HPDE6-E6E7 (cell line): ENCODE data around the gene METTL16.

ENCODE experiments used
- DNase-seq: peaks from one replicate; pipeline ENCODE4 v3.0.0; 2011; ENCODE audit warnings: missing footprints; ENCODE audit errors: extremely low spot score

METTL16 gene

DNA sequence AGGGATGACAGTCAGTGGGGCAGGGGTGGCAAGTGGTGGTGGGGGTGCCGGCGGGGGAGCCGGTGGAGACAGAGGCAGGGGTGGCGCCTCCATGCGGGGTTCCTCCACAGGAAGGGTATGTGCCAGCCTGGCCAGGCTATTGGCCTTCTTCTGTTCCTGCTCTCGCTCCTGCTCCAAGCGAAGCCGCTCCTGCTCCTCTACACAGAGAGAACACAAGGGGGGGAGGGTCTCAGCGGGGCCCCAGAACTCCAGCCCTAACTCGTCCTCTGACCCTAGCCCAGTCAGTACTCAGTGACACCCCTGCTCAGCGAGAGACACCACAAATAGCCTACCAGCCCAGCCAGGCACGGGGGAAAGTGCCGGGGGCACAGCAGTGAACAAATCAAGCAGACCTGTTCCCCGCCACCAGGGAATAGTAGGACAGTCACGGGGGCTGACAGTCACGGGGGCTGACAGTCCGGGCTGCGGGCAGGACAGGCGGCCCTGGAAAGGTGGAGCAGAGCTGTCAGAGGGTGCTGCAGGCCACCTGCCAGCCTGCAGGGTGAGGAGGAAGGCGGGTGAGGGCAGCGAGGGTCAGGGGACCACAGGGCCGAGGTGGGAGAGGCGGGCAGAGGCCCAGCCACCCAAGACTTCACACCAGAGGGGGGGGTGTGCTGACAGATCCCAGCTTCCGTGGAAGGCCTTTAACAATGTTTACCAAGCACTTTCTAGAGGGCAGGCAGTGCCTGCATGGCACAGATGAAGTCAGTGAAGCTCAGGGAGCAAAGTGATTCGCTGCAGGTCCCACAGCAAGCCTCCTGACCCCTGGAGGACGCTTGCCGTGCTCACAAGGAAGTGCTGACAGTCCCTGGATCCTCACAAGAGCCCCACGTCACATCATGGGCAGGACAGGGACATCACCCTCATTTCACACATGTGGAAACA lies 116.2 kb downstream of the METTL16 start:
- DNase-seq, result no peak

DNA sequence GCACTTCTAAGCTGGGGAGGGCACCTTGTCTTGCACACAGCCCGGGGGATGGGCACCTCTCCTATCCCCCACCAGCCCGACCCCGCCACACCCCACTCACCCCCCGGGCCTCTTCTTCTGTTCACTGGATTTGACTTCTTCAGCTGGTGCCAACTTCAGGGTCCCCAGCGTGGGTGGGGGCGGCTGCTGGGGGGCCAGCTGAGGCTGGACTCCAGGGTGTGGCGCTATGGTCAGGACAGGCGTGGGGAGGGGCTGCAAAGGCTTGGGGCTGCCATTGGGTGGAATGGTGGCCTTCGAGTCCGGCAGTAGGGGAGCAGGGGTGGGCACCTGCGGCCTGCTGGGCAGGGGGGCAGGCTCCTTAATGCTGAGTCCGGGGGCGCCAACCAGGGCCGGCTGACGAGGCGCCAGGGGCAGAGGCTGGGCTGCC lies 116.9 kb downstream of the METTL16 start:
- no peak for DNase-seq

DNA sequence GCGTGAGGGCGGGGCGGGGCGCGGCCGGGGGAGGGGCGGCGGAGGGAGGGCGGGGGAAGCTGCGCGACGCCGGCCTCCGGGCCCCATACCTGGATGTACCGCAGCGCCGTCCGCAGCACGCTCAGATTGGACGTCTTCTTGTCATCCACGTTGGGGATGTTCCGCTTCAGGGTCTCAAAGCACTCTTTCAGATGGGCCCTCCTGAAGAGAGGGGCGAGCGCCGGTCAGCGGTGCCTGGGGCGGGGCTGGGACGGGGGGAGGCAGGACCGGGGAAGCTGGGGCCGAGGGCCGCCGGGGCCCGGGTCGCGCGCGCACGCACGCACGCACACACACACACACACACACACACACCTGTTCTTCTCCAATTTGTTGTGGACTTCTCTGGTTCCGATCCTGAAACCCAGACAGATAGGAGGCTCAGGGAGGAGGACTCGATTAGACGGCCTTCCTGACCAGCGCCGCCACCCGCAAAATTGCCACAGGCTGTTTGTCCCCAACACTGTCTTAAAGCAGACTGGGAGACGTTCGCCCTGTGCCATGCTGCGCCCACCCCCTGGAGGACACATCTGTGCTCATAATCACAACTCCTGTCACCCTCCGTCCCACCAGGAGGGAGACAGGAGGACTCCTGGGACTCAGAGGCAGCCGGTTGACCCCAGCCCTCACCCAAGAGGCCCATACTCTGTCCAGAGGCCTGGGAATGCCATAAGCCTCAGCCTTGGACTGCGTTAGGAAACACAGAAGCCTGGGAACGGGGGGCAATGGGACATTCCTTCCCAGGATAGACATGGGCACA lies 117.5 kb downstream of the METTL16 start:
- no peak for DNase-seq

DNA sequence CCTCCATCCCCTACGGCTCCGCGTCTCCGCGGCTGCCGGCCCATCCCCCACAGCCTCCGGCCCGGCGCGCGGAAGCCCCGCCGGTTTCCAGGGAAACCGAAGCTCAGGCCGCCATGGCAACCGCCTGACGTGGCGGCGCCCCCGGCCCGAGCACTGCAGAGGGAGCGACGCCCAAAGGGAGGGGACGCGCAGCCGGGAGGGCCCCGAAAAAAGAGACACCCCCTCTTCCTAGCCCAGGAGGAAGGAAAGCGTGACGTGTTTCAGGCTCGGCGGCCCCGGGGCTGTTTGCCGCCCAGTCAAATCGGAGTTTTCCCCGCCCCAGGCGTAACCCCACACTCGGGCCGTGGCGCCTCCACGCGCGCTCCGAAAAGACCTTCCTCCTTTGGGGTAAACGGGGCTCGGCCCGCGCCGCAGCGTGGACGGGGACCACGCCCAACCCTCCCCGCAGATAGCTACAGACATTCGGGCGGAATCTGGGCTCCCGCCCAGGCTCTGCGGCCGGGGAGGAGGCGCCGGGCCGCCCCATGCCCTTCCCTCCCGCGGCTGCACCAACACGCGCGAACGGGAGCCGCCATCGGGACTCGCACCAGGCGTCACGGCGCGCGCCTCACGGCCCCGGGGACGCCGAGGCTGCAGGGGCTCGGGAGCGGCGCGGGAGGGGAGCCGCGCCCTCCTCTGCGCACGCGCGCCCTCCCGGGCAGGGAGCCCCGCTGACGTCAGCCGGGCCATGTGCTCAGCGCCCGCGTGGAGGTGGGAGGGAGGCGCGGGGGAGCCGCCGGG lies 118.3 kb downstream of the METTL16 start:
- DNase-seq, result peak; percentile 82

DNA sequence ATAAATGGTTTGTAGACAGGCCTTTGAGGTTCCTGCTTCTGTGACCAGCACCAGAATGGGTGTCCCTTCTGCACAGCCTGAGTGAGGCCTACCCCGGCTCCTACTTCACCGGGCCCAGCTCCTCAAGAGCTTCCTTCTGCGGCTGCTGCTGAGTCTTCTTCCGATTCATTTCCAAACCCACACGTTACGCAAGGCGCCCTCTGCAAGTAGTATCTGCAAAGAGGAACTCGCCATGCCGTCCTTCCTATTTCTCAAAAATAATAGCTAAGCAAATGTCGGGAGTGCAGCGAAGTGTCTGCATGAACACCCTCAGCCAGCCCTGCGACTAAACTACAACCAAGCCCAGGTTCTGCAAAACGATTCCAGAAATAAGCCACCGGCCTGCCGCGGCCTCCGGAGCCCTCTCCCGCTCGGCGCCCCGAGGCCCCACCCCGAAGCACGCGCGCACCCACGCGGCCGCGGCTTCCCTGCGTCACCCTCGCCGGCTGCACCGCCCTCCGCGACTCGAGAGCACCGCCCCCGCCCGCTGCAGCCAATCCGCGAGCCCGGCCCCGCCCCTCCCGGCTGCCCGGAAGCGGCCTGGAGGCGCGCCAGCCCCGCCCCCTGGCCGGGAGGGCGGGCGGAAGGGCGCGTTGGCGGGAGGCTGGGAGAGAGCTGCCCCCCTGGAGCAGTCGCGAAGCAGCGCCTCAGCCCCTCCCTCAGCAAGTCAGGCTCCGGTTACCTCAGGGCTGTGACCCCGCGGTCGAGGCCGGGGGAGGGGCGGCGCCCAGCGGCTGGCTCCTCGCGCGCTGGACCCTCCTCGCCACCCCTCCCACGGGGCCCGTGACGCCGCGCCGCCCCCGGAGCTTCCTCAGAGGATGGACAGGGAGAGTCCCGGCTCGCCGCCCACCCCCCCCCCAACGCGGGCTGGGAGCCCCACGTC lies 119.2 kb downstream of the METTL16 start:
- DNase-seq, result no peak

DNA sequence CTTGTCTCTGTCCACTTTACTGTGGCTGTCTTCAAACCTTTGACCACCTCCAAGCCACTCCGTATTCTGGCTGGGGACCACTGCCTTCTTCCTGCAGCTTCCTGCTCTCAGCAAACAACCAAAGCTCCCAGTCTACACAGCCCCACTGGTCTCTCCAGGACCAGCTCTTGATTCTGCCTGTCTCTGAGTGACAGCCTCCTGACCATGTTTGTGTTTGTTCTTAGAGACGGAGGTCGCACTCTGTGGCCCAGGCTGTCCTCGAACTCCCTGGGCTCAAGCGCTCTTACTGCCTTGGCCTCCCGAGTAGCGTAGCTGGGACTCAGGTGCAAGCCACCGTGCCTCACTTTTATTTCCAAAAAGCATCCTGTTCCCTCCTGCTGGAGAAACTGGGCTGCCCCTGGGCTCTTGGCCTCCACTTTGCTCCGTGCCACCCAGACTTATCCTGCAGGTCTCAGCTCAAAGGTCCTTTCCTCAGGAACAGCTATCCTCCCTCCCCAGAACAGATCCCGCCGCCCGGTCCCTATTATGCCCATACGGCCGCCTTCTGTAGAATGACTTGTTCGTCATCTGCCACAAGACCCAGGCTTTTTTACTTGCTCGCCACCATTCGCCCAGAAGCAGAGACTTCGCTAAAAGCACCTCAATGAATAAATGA lies 120.0 kb downstream of the METTL16 start:
- no peak for DNase-seq

DNA sequence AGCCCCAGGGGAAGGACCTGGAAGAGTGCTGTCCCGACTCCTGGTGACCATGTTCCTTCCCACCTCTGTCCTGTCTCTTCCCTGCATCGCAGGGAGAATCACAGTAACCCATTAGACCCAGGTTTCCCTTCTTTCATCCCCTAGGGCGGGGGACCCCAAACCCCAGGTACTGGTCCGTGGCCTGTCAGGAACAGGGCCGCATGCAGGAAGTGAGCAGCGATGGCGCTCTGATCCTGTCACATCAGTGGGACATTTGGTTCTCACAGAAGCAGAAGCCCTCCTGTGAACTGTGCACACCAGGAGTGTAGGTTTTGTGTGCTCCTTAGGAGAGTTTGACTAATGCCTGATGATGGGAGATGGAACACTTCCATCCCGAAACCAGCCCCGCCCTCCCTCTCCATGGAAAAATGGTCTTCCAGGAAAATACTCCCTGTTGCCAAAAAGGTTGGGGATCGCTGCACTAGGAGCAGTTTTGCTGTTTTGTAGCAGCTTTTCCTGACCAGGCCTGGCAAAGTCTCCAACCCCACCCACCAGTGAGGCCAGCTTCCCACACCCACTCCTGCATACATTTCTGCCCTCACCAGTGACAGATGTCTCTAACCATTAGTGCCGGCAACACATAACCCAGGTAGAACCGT lies 121.4 kb downstream of the METTL16 start:
- no peak for DNase-seq

DNA sequence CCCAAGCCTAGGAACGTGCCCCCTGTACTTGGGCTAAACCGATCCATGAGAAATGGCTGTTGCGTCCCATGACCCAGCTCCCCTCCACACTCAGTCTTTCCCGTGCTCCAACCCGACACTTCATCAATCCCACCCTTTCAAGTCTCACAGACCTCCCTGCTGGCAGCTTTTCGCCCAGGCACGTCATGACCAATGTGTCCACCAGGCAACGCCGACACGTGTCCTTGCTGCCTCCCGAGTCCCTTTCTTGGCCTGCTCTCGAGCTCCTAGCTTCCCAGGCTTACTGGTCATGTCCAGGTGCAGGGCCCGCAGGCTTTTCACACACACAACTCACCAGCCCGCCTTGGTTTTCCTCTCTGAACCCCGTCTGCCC lies 123.0 kb downstream of the METTL16 start:
- DNase-seq, result no peak

DNA sequence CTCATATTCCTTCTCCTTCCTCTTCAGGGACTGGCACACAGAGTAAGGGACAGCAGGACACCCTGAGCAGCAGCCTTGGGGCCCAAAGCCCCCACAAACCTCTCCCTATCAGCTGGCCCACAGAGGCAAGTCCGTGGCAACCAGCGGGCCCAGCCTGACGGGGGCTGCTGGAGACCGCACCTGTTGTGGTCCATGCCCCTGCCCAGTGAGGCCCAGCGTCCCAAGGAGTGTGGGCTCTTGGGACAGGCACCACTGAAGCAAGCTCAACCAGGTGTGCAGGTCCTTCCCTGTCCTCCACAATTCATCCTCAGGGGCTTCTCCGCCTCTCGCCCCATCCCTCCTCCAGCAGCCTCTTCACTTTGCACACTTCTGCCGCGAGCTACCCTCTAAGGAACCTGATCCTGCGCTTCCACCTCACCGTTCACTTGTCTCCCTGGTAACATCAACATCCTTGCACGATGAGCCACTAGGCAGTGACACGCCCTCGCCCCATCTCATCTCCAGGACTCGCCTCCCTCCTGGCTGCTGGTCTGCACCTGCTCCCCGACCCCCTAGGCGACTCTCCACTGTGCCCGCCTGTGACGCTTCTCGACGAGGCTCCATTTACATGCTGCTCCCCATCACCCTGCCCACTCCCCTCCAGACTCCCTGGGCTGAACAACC lies 123.5 kb downstream of the METTL16 start:
- DNase-seq, result no peak

DNA sequence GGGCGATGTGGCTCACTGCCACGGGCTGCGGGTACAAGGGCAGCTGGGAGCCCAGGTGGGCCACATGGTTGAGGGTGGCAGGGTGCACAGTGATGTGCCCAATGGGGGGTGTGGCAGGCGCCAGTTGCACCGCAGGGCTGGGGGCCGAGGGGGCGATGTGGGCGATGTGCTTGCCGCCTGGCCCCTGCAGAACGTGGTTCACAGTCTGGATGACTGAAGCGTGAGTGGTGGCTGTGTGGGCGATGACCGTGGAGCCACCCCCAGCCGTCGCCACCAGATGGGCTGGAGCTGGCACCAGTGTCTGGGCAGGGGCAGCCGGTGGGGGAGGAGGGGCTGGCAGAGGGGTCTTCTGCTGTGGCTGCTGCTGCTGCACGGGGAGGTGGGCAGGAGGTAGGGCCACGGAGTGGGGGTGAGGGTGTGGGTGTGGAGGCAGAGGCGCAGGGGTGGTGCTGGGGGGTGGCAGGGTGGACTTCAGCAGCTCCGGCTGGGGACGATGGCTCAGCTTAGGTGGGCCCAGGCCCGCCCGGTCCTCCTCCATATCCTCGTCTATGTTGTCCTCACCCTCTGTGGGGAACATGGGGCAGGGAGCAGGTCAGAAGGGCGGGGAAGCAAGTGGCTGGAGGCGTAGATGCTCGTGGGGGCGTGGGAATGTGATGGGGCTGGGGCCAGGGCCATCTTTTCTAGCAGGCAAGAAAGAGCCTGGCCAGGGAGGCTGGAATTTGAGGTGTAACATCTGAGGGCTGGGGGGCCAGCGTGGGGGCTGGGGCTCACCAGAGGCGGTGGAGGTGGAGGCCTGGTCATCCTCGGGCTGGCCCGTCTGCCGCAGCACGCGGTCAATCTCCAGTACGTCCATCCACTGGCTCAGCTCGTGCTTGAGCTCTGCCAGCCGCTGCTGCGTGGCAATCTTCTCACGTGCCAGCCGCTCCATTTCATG lies 124.3 kb downstream of the METTL16 start:
- DNase-seq, result no peak

DNA sequence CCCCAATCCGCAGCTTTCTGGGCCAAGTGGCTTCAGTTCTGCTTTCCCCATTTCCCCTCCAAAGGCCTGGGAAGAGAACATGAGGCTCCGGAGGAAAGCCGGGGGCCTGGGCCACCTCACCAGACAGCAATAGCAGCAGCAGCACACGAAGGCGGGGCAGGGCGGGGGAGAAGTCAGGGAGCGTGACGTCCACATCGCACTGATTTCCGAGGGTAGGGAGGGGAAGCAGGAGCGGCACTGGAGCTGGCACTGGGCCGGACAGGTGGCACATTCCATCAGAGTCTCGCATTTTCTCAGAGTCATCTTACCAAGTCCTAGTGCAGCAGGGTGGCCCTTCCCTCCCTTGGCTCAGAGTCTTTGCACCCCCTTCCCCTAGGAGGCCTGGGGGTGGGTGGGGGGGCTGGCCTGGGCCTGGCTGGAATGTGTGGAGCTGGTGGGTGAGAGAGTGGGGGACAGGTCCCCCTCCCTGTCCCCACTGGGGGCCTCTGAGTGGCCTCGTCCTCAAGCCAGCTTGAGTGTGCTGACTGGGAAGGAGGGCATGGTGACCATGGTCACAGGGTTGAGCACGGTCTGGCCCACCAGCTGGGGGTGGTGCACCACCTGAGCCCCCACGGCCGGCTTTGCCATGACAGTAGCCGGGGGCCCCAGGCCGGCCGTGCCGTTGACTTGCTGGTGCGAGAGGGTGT lies 125.1 kb downstream of the METTL16 start:
- DNase-seq, result no peak

DNA sequence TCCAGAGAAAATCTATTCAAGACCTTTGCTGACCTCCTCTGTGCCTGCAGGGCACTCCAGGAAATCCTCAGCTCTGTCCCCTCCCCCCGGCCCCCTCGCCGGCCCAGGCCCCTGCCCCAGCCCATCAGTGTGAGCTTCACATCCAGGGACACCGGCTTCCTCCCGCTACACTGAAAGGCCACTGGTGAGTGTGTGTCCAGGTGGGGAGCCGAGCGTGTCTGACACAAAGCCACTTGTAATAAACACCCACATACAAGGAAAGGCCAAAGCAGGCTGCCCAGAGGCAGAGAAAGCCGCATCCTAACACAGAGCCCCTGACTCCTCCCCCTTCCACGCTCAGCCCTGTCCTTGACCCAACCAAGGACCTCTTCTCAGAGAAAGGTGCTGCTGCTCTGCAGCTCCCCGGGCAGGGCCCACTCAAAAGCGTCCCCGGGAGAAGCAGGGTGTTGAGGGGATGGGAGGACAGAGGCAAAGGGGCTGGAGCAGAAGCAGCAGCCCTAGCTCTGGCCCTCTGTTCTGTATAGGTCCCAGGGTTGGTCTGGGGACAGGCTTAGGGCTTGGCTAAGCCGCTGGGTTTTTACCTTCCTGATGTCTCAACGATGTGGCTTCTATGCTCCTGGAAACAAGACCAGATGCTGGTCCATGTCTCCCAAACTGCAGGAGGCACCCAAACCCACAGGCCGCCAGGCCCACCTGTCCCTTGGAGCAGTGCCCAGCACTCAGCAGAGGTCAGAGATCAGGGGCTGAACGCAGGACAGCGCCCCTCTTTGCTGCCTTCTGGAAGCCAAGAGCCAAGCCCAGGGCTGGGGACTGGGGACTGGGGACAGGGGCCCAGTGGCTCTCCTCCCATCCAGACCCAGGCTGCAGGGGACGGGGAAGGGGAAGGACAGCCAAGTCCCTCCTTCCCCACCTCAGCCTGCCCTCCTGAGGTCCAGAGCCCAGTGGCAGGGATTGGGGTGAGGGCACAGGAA lies 126.2 kb downstream of the METTL16 start:
- no peak for DNase-seq

DNA sequence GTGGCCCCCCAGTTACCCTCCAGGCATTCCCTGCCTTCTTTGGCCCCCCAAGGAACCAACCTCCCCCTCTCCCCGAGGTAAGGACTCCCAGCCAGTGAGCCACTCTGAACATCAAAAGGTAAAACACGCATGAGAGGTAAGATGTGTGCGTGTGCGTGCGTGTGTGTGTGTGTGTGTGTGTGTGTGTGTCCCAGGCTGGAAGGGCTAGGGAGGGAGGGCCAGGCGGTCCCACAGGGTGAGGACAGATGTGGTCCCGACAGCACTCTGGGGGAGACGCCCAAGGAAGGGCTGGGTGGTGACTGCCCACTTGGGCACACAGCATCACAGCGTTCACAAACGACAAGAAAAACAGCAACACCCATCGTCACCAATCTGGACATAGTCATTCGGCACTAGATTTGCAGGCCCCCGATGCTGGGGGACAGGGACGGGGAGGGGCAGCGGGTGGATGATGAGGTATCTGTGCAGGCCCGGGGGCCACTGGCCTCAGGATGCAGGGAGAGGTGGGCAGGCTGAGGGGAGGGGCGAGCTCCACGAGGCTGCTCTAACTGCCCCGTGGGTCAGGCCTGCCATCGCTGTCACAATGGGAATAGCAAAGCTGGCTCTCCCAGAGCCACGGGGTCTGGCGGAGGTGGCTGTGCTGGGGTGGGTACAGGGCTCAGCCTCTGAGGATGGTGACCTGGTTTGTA lies 127.1 kb downstream of the METTL16 start:
- no peak for DNase-seq

DNA sequence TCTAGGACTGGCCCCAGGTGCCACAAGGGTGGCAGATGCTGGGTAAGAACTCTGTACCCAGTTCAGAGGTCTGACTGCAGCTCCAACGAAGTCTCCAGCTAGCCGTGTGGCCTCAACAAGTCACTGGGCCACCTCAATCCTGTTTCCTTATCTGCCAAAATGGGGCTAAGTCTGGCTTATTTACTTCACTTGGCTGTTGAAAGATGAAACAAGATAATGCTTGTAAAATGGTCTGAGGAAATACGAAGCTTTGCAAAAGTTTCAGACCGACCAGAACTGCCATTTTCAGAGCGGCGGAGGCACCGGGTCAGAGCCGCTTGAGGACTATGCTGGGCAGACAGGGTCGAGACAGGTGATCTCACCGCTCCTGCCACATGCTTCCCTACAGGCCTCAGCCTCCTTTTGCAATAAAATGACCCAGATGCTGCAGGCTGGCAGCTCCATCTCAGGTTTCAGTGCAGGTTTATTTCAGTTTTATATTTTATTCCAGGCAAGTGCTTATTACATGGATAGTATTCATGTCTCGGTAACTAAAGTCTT lies 128.0 kb downstream of the METTL16 start:
- DNase-seq, result no peak

DNA sequence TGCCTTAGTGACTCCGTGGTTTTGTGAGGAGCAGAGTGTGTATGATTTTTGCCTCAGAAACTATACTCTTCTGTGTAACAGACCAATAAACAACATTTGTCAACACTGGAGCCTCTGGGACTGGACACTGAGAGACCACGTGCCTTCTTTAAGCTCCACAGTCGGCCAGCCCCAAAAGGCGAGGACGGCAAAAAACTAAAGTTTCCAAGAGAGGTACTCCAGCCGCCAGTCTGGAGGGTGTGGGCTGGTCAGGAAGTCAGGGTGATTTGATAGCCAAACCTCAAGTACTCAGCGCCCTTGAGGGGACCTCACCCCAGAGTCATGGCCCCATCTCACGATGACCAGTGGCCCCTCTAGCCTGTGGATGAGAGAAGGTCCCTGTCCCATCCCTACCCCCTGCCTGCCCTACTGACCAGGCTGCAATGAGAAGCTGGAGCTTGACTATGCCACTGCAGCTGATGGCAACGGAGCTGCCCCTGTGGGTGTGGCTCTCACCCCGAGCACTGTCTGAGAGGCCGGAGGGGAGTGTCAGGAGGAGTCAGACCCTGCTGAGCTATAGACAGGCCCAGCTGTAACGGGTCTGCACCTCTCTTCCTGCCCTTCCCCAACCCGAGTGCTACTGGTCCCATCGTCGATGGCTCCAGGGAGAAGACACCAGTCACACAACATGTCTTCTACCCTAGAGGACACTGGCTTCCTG lies 130.6 kb downstream of the METTL16 start:
- DNase-seq, result no peak
